Retina (tissue), 1 donor: ENCODE results near the gene CST7.
"Not testable (repeated sequence)": the region's sequence is repeated elsewhere in the genome, so short reads cannot be mapped to it uniquely, and the experiment has no call there.

Source experiments
- DNase-seq: peaks from one replicate; pipeline ENCODE4 v3.0.0-alpha.2; 2016

Gene CST7

GRCh38 chr20:24929867-24930723 lies 19.0 kb upstream of the CST7 start:
- not testable (repeated sequence) for DNase-seq

GRCh38 chr20:24930724-24931688 lies 18.1 kb upstream of the CST7 start:
- DNase-seq: not testable (repeated sequence)

GRCh38 chr20:24931893-24932292 lies 17.2 kb upstream of the CST7 start:
- DNase-seq: not testable (repeated sequence)

- DNase-seq: no peak
Observed at GRCh38 chr20:24933266-24933908, 15.7 kb upstream of the CST7 start.

- DNase-seq: no peak
Observed at GRCh38 chr20:24934101-24934661, 14.9 kb upstream of the CST7 start.

GRCh38 chr20:24934716-24935115 lies 14.4 kb upstream of the CST7 start:
- DNase-seq: no peak

- no peak for DNase-seq
Observed at GRCh38 chr20:24935140-24935539, 13.9 kb upstream of the CST7 start.

- DNase-seq: no peak
Observed at GRCh38 chr20:24935766-24936525, 13.1 kb upstream of the CST7 start.

GRCh38 chr20:24936526-24937407 lies 12.3 kb upstream of the CST7 start:
- no peak for DNase-seq

- no peak for DNase-seq
Observed at GRCh38 chr20:24937579-24937978, 11.5 kb upstream of the CST7 start.

- no peak for DNase-seq
Observed at GRCh38 chr20:24938498-24938897, 10.6 kb upstream of the CST7 start.

GRCh38 chr20:24939036-24939435 lies 10.0 kb upstream of the CST7 start:
- no peak for DNase-seq

GRCh38 chr20:24942679-24943078 lies 6.4 kb upstream of the CST7 start:
- DNase-seq: no peak

GRCh38 chr20:24943196-24943595 lies 5.9 kb upstream of the CST7 start:
- no peak for DNase-seq

GRCh38 chr20:24943731-24944130 lies 5.3 kb upstream of the CST7 start:
- no peak for DNase-seq

GRCh38 chr20:24946376-24946775 lies 2.7 kb upstream of the CST7 start:
- not testable (repeated sequence) for DNase-seq

GRCh38 chr20:24948396-24948938 lies 602 bp upstream of the CST7 start:
- not testable (repeated sequence) for DNase-seq

- DNase-seq: no peak
Observed at GRCh38 chr20:24949756-24950127, 673 bp downstream of the CST7 start.

GRCh38 chr20:24950128-24950835 lies 1.2 kb downstream of the CST7 start:
- no peak for DNase-seq
